Stimulated activated naive CD8-positive, alpha-beta T cell treated with anti-CD3 and anti-CD28 coated beads, Interleukin-15, amount 100 ng/mL, for 72 hours (primary cell): ENCODE measurements around the gene PTPRG.
A peak's percentile ranks its signal among the peaks of the same experiment; 100 is the strongest.

Experiments
- ATAC-seq: fragments of 150-1000 bp; cut with Tn5 transposase; 2 replicates; pipeline ENCODE4 v1.10.0; 2021; ENCODE audit warnings: mild to moderate bottlenecking, moderate library complexity
- DNase-seq, 2 donors: peaks; one replicate each; pipeline ENCODE4 v3.0.0; 2021 to 2022
- H3K27ac Mint-ChIP-seq, 2 donors: one replicate each; pipeline ENCODE4 v1.8.0; 2022; ENCODE audit warnings: mild to moderate bottlenecking in 2 of 2, mixed read lengths in 2 of 2, moderate library complexity in 2 of 2
- H3K27me3 Mint-ChIP-seq: one replicate; pipeline ENCODE4 v1.8.0; 2022; ENCODE audit warnings: mixed read lengths
- H3K4me1 Mint-ChIP-seq: one replicate; pipeline ENCODE4 v1.8.0; 2022; ENCODE audit warnings: mild to moderate bottlenecking, mixed read lengths
- H3K4me3 Mint-ChIP-seq, 2 donors: one replicate each; pipeline ENCODE4 v1.8.0; 2022; ENCODE audit warnings: mild to moderate bottlenecking in 2 of 2, mixed read lengths in 2 of 2, moderate library complexity in 1 of 2
- H3K9me3 Mint-ChIP-seq, 2 donors: one replicate each; pipeline ENCODE4 v1.8.0; 2022; ENCODE audit warnings: mixed read lengths in 2 of 2

PTPRG gene

GRCh38 chr3:61844346-61844745, 283.0 kb downstream of the PTPRG start:
- no peak overlapping the region for H3K4me3 Mint-ChIP-seq
- no peaks in the 10 kb centered on the region for H3K4me1 Mint-ChIP-seq
- peak overlapping the region in 1 of 2 donors; percentile 34 for H3K27ac Mint-ChIP-seq
- peaks cover 9% of the 10 kb centered on the region for H3K27me3 Mint-ChIP-seq
- ATAC-seq (no peak), DNase-seq (no peak)
- no peaks in the 10 kb centered on the region for H3K9me3 Mint-ChIP-seq

DNA sequence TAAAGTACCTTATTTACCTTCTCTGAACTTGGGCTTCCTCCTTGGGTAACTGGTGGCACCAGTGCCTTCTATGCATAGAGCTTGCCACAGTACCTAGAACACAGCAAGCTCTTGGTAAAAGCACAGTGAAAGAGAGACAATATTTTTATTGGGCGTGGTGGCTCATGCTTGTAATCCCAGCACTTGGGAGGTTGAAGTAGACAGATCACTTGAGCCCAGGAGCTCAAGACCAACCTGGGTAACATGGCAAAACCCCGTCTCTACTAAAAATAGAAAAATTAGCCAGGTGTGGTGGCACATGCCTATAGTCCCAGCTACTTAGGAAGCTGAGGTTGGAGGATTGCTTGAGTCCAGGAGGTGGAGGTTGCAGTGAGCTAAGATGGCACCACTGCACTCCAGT, 285.1 kb downstream of the PTPRG start:
- ATAC-seq = no peak
- Mint-ChIP-seq H3K4me3 (no peak overlapping the region), H3K4me1 (no peaks in the 10 kb centered on the region), H3K9me3 (no peaks in the 10 kb centered on the region), H3K27me3 (peaks cover 10% of the 10 kb centered on the region), H3K27ac (no peak overlapping the region)
- no peak for DNase-seq

DNA sequence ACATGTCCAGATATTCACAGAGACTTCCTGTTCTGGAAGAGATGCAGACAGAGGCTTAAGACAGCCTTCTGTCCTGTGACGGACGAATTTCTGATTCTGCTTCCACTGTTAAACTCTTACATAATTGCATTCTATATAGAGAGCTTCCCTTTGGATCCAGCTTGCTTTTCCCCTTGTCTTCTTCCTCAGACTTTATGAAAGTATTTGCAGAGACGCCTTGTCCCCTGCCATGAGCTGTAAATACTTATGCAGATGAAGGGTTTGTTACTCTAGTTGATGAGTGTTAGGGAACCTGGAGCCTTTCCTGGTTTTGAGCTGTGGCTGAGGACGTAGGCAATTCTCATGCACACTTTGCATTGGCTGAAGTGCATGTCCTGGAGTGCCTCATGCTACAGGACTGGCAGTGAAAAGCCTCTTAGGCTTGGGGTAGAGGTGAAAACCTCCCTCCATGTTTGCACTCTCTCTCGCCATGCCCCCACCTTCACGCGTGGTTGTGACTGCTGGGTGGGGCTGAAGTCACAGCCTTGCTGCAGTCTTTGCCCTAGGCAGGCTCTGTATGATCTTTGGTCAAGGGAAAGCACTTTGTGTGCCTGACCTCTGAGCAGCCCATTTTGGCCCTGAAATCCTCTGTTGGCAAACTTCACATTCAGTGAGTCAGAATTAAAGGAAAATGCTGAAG, 286.6 kb downstream of the PTPRG start:
- no peaks in the 10 kb centered on the region for H3K4me1 Mint-ChIP-seq
- no peak overlapping the region for H3K27ac Mint-ChIP-seq
- DNase-seq = no peak
- ATAC-seq = no peak
- H3K27me3 Mint-ChIP-seq = peaks cover 18% of the 10 kb centered on the region
- no peak overlapping the region for H3K4me3 Mint-ChIP-seq
- no peaks in the 10 kb centered on the region for H3K9me3 Mint-ChIP-seq

- no peak for ATAC-seq
- Mint-ChIP-seq H3K4me1 (no peaks in the 10 kb centered on the region), H3K9me3 (no peaks in the 10 kb centered on the region), H3K4me3 (no peak overlapping the region), H3K27me3 (peaks cover 18% of the 10 kb centered on the region), H3K27ac (no peak overlapping the region)
- no peak for DNase-seq
Observed at GRCh38 chr3:61848885-61849284, 287.5 kb downstream of the PTPRG start.

DNA sequence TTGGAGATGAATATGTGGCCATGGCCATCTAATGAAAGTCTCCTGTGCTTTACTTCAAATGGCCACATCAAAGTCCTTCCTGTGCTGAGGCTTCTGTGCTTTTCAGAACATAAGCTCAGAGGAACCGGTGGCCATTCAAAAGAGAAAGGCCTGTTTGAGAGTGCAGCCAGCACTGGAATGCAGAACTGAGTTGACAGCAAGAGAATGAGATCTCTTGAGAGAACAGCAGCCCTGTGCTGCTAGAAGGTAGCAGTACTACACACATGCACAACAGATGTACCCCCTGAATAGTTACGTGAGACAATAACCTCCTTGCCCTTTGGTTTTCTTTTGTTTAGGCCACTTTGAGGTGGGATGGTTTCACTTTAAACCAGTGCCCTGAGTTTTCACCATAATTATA, 292.5 kb downstream of the PTPRG start:
- H3K27me3 Mint-ChIP-seq = peaks cover 18% of the 10 kb centered on the region
- H3K4me1 Mint-ChIP-seq = no peaks in the 10 kb centered on the region
- no peak overlapping the region for H3K4me3 Mint-ChIP-seq
- no peak overlapping the region for H3K27ac Mint-ChIP-seq
- no peaks in the 10 kb centered on the region for H3K9me3 Mint-ChIP-seq
- DNase-seq (no peak), ATAC-seq (no peak)

- Mint-ChIP-seq H3K9me3 (no peaks in the 10 kb centered on the region), H3K4me1 (no peaks in the 10 kb centered on the region), H3K27me3 (peaks cover 18% of the 10 kb centered on the region), H3K4me3 (no peak overlapping the region), H3K27ac (no peak overlapping the region)
- no peak for ATAC-seq
- DNase-seq = no peak
Observed at GRCh38 chr3:61855211-61855610, 293.8 kb downstream of the PTPRG start.

DNA sequence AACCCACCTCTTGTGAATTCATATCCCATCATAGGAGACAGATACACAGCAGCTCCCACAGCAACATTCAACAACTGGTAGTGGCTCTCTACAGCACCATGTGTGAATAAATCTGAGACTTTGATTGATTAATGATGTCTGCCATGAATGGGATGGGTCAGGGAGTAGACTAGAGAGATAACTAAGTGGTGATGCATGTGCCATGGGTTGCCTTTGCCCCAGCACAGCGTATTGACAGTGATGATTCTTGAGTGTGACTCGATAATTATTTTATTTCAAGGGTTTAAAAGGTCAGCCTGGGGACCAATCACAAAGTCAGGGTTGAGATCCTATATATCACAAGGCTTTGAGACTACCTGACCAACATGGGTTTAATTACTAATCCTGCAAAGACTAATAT, 295.9 kb downstream of the PTPRG start:
- ATAC-seq = no peak
- Mint-ChIP-seq H3K4me1 (no peaks in the 10 kb centered on the region), H3K4me3 (no peak overlapping the region), H3K9me3 (no peaks in the 10 kb centered on the region), H3K27ac (no peak overlapping the region), H3K27me3 (peaks cover 9% of the 10 kb centered on the region)
- DNase-seq = no peak

- no peaks in the 10 kb centered on the region for H3K4me1 Mint-ChIP-seq
- peaks cover 9% of the 10 kb centered on the region for H3K27me3 Mint-ChIP-seq
- H3K9me3 Mint-ChIP-seq = no peaks in the 10 kb centered on the region
- no peak overlapping the region for H3K27ac Mint-ChIP-seq
- ATAC-seq (no peak), DNase-seq (no peak)
- H3K4me3 Mint-ChIP-seq = no peak overlapping the region
Observed at GRCh38 chr3:61858054-61858453, 296.7 kb downstream of the PTPRG start.

DNA sequence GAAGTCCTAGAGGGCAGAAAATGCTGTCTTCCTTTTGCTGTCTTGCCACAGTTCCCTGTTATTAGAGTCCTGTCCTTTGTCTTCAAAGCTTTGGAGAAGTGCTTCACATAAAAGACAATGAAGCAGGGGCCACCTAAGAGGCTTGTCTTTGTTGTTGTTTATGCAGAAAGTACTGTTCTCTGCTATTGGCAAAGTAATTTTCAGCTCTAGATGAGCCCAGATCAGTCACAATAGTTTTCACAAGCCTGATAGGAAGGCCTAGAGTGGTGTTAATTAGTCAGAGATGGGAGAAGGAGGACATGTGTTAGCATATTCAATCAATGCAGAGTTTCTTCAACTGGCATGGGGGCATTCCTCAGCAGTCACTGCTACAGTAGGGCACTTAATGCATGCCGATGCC, 300.0 kb downstream of the PTPRG start:
- Mint-ChIP-seq H3K27me3 (peaks cover 9% of the 10 kb centered on the region), H3K9me3 (no peaks in the 10 kb centered on the region), H3K4me3 (no peak overlapping the region), H3K4me1 (no peaks in the 10 kb centered on the region), H3K27ac (no peak overlapping the region)
- DNase-seq (no peak), ATAC-seq (no peak)

GRCh38 chr3:61862614-61863289, 301.4 kb downstream of the PTPRG start:
- H3K27ac Mint-ChIP-seq = no peak overlapping the region
- H3K9me3 Mint-ChIP-seq = no peaks in the 10 kb centered on the region
- H3K27me3 Mint-ChIP-seq = peaks cover 2% of the 10 kb centered on the region
- ATAC-seq (no peak), DNase-seq (no peak)
- H3K4me1 Mint-ChIP-seq = no peaks in the 10 kb centered on the region
- H3K4me3 Mint-ChIP-seq = no peak overlapping the region

- no peaks in the 10 kb centered on the region for H3K27me3 Mint-ChIP-seq
- no peaks in the 10 kb centered on the region for H3K4me1 Mint-ChIP-seq
- ATAC-seq = no peak
- H3K27ac Mint-ChIP-seq = no peak overlapping the region
- no peak for DNase-seq
- H3K4me3 Mint-ChIP-seq = no peak overlapping the region
- no peaks in the 10 kb centered on the region for H3K9me3 Mint-ChIP-seq
Observed at GRCh38 chr3:61863579-61863978, 302.2 kb downstream of the PTPRG start.

- Mint-ChIP-seq H3K4me1 (no peaks in the 10 kb centered on the region), H3K27ac (no peak overlapping the region), H3K27me3 (peaks cover 5% of the 10 kb centered on the region), H3K4me3 (no peak overlapping the region), H3K9me3 (no peaks in the 10 kb centered on the region)
- no peak for DNase-seq
- no peak for ATAC-seq
Observed at GRCh38 chr3:61864886-61865285, 303.5 kb downstream of the PTPRG start.

GRCh38 chr3:61865466-61866152, 304.2 kb downstream of the PTPRG start:
- ATAC-seq = no peak

GRCh38 chr3:61866153-61866542, 304.8 kb downstream of the PTPRG start:
- Mint-ChIP-seq H3K4me3 (no peak overlapping the region), H3K27ac (no peak overlapping the region), H3K9me3 (no peaks in the 10 kb centered on the region), H3K4me1 (no peaks in the 10 kb centered on the region), H3K27me3 (peaks cover 6% of the 10 kb centered on the region)
- no peak for DNase-seq
- ATAC-seq = no peak

More at GRCh38 chr3:61865466-61866152, 304.2 kb downstream of the PTPRG start:
- H3K4me1 Mint-ChIP-seq = no peaks in the 10 kb centered on the region
- no peak overlapping the region for H3K4me3 Mint-ChIP-seq
- H3K9me3 Mint-ChIP-seq = no peaks in the 10 kb centered on the region
- H3K27me3 Mint-ChIP-seq = peaks cover 6% of the 10 kb centered on the region
- DNase-seq = no peak
- peak overlapping the region in 1 of 2 donors; percentile 39 for H3K27ac Mint-ChIP-seq

DNA sequence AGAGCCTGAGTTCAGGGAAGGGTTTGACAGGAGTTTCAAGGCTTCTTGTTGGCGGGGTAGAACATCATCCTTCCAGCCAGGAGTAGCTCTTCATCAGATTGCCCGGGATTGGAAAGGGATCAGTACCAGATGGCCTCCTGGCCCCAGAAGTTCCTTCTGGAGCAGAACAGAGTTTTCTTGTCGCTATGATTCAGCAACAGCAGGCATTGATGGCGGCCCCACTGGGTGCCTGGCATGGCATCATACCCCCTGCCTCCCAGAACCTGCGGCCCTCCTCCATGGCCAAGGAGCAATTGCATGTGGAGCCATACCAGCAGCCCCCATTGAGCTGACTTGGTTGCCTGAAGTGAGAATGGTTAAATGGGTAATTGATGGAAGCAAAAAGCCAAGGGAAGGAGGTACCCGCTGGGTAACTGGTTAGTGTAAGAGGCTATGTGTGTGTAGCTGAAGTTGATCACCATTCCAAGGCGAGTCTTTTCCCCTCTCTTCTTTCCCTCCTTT, 305.6 kb downstream of the PTPRG start:
- Mint-ChIP-seq H3K9me3 (no peaks in the 10 kb centered on the region), H3K27me3 (peaks cover 6% of the 10 kb centered on the region), H3K27ac (no peak overlapping the region), H3K4me1 (no peaks in the 10 kb centered on the region), H3K4me3 (no peak overlapping the region)
- DNase-seq (no peak), ATAC-seq (no peak)

DNA sequence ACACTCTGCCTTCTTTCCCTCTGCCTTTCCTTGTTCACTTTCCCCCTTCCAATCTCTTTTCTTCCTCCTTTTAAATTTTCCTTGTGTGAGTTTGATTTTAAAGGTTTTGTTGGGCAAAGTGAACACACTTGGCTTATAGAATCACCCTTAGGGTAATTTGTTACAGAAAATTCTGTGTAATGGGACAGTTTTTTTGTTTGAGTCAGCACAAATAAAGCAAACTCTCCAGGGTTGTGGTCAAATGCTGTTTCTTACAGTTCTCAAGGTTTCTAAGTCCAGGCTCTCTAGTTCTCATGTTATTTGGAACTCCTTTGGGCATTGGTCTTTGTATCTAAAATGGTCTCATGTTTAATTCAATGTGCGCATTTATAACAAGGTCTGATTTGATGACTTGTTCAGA, 307.1 kb downstream of the PTPRG start:
- Mint-ChIP-seq H3K9me3 (no peaks in the 10 kb centered on the region), H3K4me3 (no peak overlapping the region), H3K27me3 (peaks cover 6% of the 10 kb centered on the region), H3K4me1 (no peaks in the 10 kb centered on the region), H3K27ac (no peak overlapping the region)
- no peak for ATAC-seq
- no peak for DNase-seq
